Stomach smooth muscle (tissue), 2 donors: Measurements from ENCODE around the gene NDUFA3.

Source experiments
- H3K27ac ChIP-seq: one replicate; pipeline ENCODE4 v1.7.0; 2013; ENCODE audit warnings: mild to moderate bottlenecking, low read length, inconsistent platforms
- H3K27me3 ChIP-seq, 2 donors: one replicate each; pipeline ENCODE4 v1.7.0; 2013; ENCODE audit warnings: low read length in 2 of 2; ENCODE audit not compliant: insufficient read depth in 2 of 2, control insufficient read depth in 1 of 2
- H3K36me3 ChIP-seq, 2 donors: one replicate each; pipeline ENCODE4 v1.7.0; 2013; ENCODE audit warnings: low read length in 2 of 2; ENCODE audit not compliant: control insufficient read depth in 2 of 2, insufficient read depth in 2 of 2
- H3K4me1 ChIP-seq: one replicate; pipeline ENCODE4 v1.7.0; 2013; ENCODE audit warnings: low read length; ENCODE audit not compliant: control insufficient read depth, insufficient read depth
- H3K4me3 ChIP-seq, 2 donors: one replicate each; pipeline ENCODE4 v1.7.0; 2013; ENCODE audit warnings: low read length in 2 of 2
- H3K9ac ChIP-seq, 2 donors: one replicate each; pipeline ENCODE4 v1.7.0; 2013; ENCODE audit warnings: low read length in 2 of 2, mild to moderate bottlenecking in 1 of 2
- H3K9me3 ChIP-seq, 2 donors: one replicate each; pipeline ENCODE4 v1.7.0; 2013; ENCODE audit warnings: low read length in 2 of 2; ENCODE audit not compliant: control insufficient read depth in 2 of 2
- donor health status: healthy.
- donor health status: Pancreatic carcinoma.

NDUFA3 gene

GRCh38 chr19:54141356-54141755 lies 38.7 kb downstream of the NDUFA3 start:
- peaks cover 29% of the 10 kb centered on the region for H3K4me1 ChIP-seq
- H3K36me3 ChIP-seq = peaks cover 39 to 43% of the 10 kb centered on the region in 2 donors
- H3K4me3 ChIP-seq = no peak overlapping the region
- H3K27me3 ChIP-seq = no peaks in the 10 kb centered on the region
- H3K9me3 ChIP-seq = no peaks in the 10 kb centered on the region
- H3K9ac ChIP-seq = no peak overlapping the region
- no peak overlapping the region for H3K27ac ChIP-seq

- Histone ChIP-seq H3K9ac (no peak overlapping the region), H3K36me3 (peaks cover 49 to 53% of the 10 kb centered on the region in 2 donors), H3K4me3 (no peak overlapping the region), H3K27me3 (no peaks in the 10 kb centered on the region), H3K9me3 (no peaks in the 10 kb centered on the region), H3K4me1 (peaks cover 31% of the 10 kb centered on the region), H3K27ac (no peak overlapping the region)
Measured at GRCh38 chr19:54142166-54142780, 39.6 kb downstream of the NDUFA3 start.

GRCh38 chr19:54145541-54146158 lies 43.0 kb downstream of the NDUFA3 start:
- Histone ChIP-seq H3K4me1 (peaks cover 13% of the 10 kb centered on the region), H3K4me3 (no peak overlapping the region), H3K9me3 (no peaks in the 10 kb centered on the region), H3K36me3 (peaks cover 68 to 69% of the 10 kb centered on the region in 2 donors), H3K27ac (no peak overlapping the region), H3K27me3 (no peaks in the 10 kb centered on the region), H3K9ac (no peak overlapping the region)

- H3K4me3 ChIP-seq = no peak overlapping the region
- peaks cover 9% of the 10 kb centered on the region for H3K4me1 ChIP-seq
- no peaks in the 10 kb centered on the region for H3K9me3 ChIP-seq
- no peak overlapping the region for H3K9ac ChIP-seq
- no peaks in the 10 kb centered on the region for H3K27me3 ChIP-seq
- no peak overlapping the region for H3K27ac ChIP-seq
- H3K36me3 ChIP-seq = peaks cover 73 to 79% of the 10 kb centered on the region in 2 donors
Measured at GRCh38 chr19:54147676-54148075, 45.0 kb downstream of the NDUFA3 start.

GRCh38 chr19:54148158-54148557 lies 45.5 kb downstream of the NDUFA3 start:
- Histone ChIP-seq H3K9ac (no peak overlapping the region), H3K4me3 (no peak overlapping the region), H3K27ac (no peak overlapping the region), H3K27me3 (no peaks in the 10 kb centered on the region), H3K4me1 (peaks cover 10% of the 10 kb centered on the region), H3K9me3 (no peaks in the 10 kb centered on the region), H3K36me3 (peaks cover 73 to 76% of the 10 kb centered on the region in 2 donors)

- no peak overlapping the region for H3K9ac ChIP-seq
- no peaks in the 10 kb centered on the region for H3K27me3 ChIP-seq
- no peak overlapping the region for H3K27ac ChIP-seq
- no peaks in the 10 kb centered on the region for H3K9me3 ChIP-seq
- H3K4me1 ChIP-seq = peaks cover 15% of the 10 kb centered on the region
- H3K4me3 ChIP-seq = no peak overlapping the region
- peaks cover 68 to 76% of the 10 kb centered on the region in 2 donors for H3K36me3 ChIP-seq
Measured at GRCh38 chr19:54149021-54149812, 46.6 kb downstream of the NDUFA3 start.

GRCh38 chr19:54151362-54152035 lies 48.8 kb downstream of the NDUFA3 start:
- Histone ChIP-seq H3K36me3 (peaks cover 62 to 64% of the 10 kb centered on the region in 2 donors), H3K4me3 (no peak overlapping the region), H3K27ac (no peak overlapping the region), H3K4me1 (peaks cover 17% of the 10 kb centered on the region), H3K27me3 (no peaks in the 10 kb centered on the region), H3K9me3 (no peaks in the 10 kb centered on the region), H3K9ac (no peak overlapping the region)

- H3K27ac ChIP-seq = no peak overlapping the region
- H3K9ac ChIP-seq = no peak overlapping the region
- no peaks in the 10 kb centered on the region for H3K27me3 ChIP-seq
- H3K4me3 ChIP-seq = no peak overlapping the region
- H3K36me3 ChIP-seq = peaks cover 60 to 62% of the 10 kb centered on the region in 2 donors
- no peaks in the 10 kb centered on the region for H3K9me3 ChIP-seq
- peaks cover 12% of the 10 kb centered on the region for H3K4me1 ChIP-seq
Measured at GRCh38 chr19:54152267-54152666, 49.6 kb downstream of the NDUFA3 start.

GRCh38 chr19:54152878-54153524 lies 50.3 kb downstream of the NDUFA3 start:
- no peaks in the 10 kb centered on the region for H3K27me3 ChIP-seq
- H3K4me3 ChIP-seq = no peak overlapping the region
- peak overlapping the region; percentile 6 for H3K27ac ChIP-seq
- no peaks in the 10 kb centered on the region for H3K9me3 ChIP-seq
- peaks cover 11% of the 10 kb centered on the region for H3K4me1 ChIP-seq
- no peak overlapping the region for H3K9ac ChIP-seq
- peaks cover 56 to 61% of the 10 kb centered on the region in 2 donors for H3K36me3 ChIP-seq

- peaks cover 17% of the 10 kb centered on the region for H3K4me1 ChIP-seq
- no peaks in the 10 kb centered on the region for H3K9me3 ChIP-seq
- H3K9ac ChIP-seq = no peak overlapping the region
- no peak overlapping the region for H3K4me3 ChIP-seq
- H3K27ac ChIP-seq = peak overlapping the region; percentile 6
- H3K27me3 ChIP-seq = no peaks in the 10 kb centered on the region
- H3K36me3 ChIP-seq = peaks cover 55 to 62% of the 10 kb centered on the region in 2 donors
Measured at GRCh38 chr19:54153731-54154326, 51.2 kb downstream of the NDUFA3 start.
